HFFc6 (cell line): Measurements from ENCODE around the gene ODAD3. TPM values are rescaled to one million over a fixed set of nuclear protein-coding genes. Genes with fewer than 3 reads are reported as not detected.
A peak's percentile ranks its signal among the peaks of the same experiment; 100 is the strongest.
"Not testable (repeated sequence)": the region's sequence is repeated elsewhere in the genome, so short reads cannot be mapped to it uniquely, and the experiment has no call there.

Experiments used
- DNase-seq: peaks from one replicate; pipeline ENCODE4 v3.0.0-alpha.2; 2018
- H3K27ac Mint-ChIP-seq: 2 replicates; pipeline ENCODE4 v1.8.0; 2020; ENCODE audit warnings: mild to moderate bottlenecking, mixed read lengths
- H3K27me3 Mint-ChIP-seq: 2 replicates; pipeline ENCODE4 v1.8.0; 2021; ENCODE audit warnings: mild to moderate bottlenecking, moderate library complexity, mixed read lengths; ENCODE audit not compliant: insufficient read depth
- H3K36me3 Mint-ChIP-seq: 2 replicates; pipeline ENCODE4 v1.8.0; 2021; ENCODE audit warnings: low read depth, mixed read lengths
- H3K4me1 Mint-ChIP-seq: 2 replicates; pipeline ENCODE4 v1.8.0; 2020; ENCODE audit warnings: low read depth, mixed read lengths
- H3K4me3 Mint-ChIP-seq: 2 replicates; pipeline ENCODE4 v1.8.0; 2020; ENCODE audit warnings: mild to moderate bottlenecking, moderate library complexity, mixed read lengths
- H3K9me3 Mint-ChIP-seq: 2 replicates; pipeline ENCODE4 v1.8.0; 2020; ENCODE audit warnings: mild to moderate bottlenecking, mixed read lengths
- total RNA-seq, 6 experiments: library from RNA; stranded (reverse); fragmentation: NEBNext Ultra II Directional; extraction: Animal tissue kit (Norgen Biotek cat#: 25700); gene quantifications; 2 replicates in 1 of 6; 3 replicates in 5 of 6; pipeline ENCODE4 v1.2.3, GENCODE V29; 2021
- TF ChIP-seq, protein P1 (sequence below): fragments of 200-600 bp; sonication (generic); IDR thresholded peaks from 2 replicates; pipeline ENCODE4 v1.5.0; 2021; ENCODE audit warnings: antibody characterized with exemption, mild to moderate bottlenecking

ODAD3 gene
- total RNA-seq, 6 experiments from 2014 or later, result 0.16 to 1.1 (median 0.60) TPM; not detected in 1

- Mint-ChIP-seq H3K27me3 (no peaks in the 10 kb centered on the region; the same call in 1 of the 2 replicates), H3K4me3 (no peak overlapping the region), H3K9me3 (no peaks in the 10 kb centered on the region), H3K36me3 (no peaks in the 10 kb centered on the region), H3K4me1 (no peaks in the 10 kb centered on the region), H3K27ac (no peak overlapping the region)
- TF ChIP-seq, protein P1, sequence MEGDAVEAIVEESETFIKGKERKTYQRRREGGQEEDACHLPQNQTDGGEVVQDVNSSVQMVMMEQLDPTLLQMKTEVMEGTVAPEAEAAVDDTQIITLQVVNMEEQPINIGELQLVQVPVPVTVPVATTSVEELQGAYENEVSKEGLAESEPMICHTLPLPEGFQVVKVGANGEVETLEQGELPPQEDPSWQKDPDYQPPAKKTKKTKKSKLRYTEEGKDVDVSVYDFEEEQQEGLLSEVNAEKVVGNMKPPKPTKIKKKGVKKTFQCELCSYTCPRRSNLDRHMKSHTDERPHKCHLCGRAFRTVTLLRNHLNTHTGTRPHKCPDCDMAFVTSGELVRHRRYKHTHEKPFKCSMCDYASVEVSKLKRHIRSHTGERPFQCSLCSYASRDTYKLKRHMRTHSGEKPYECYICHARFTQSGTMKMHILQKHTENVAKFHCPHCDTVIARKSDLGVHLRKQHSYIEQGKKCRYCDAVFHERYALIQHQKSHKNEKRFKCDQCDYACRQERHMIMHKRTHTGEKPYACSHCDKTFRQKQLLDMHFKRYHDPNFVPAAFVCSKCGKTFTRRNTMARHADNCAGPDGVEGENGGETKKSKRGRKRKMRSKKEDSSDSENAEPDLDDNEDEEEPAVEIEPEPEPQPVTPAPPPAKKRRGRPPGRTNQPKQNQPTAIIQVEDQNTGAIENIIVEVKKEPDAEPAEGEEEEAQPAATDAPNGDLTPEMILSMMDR, result no peak
- DNase-seq, result no peak
Observed at GRCh38 chr19:11463391-11463790, 28.5 kb upstream of the ODAD3 start.

DNA sequence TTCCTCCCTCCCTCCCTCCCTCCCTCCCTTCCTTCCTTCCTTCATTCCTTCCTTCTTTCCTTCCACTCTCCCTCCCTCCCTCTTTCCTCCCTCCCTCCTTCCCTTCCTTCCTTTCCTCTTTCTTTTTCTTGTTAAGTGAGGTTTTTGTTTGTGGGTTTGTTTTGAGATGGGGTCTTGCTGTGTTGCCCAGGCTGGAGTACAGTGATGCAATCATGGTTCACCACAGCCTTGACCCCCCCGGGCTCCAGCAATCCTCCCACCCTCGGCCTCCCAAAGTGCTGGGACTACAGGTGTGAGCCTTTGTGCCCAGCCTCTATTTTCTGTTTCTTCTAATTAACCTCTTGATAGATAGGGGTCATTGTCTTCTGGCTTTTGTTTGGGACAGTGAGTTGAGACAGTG is 26.5 kb upstream of the ODAD3 start:
- no peaks in the 10 kb centered on the region; the same call in 1 of the 2 replicates for H3K27me3 Mint-ChIP-seq
- TF ChIP-seq, protein P1, result no peak
- no peak overlapping the region for H3K4me3 Mint-ChIP-seq
- H3K36me3 Mint-ChIP-seq, result no peaks in the 10 kb centered on the region
- H3K4me1 Mint-ChIP-seq, result no peaks in the 10 kb centered on the region
- no peak overlapping the region for H3K27ac Mint-ChIP-seq
- H3K9me3 Mint-ChIP-seq, result no peaks in the 10 kb centered on the region
- no peak for DNase-seq

- no peak for DNase-seq
- Mint-ChIP-seq H3K9me3 (no peaks in the 10 kb centered on the region), H3K27me3 (no peaks in the 10 kb centered on the region), H3K36me3 (no peaks in the 10 kb centered on the region), H3K27ac (no peak overlapping the region), H3K4me3 (no peak overlapping the region), H3K4me1 (no peaks in the 10 kb centered on the region)
- TF ChIP-seq, protein P1, result peak; percentile 46; the same call in 1 of the 2 replicates
Observed at GRCh38 chr19:11460207-11460606, 25.3 kb upstream of the ODAD3 start.

DNA sequence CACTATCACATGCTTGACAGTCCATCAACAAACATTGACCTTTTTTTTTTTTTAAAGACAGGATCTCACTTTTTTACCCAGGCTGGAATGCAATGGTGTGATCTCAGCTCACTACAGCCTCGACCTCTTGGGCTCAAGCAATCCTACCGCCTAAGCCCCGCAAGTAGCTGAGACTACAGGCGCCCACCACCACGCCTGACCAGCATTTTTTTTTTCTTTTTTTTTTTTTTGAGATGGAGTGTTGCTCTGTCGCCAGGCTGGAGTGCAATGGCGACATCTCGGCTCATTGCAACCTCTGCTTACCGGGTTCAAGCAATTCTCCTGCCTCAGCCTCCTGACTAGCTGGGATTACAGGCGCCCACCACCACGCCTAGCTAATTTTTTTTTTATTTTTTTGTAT is 24.0 kb upstream of the ODAD3 start:
- H3K9me3 Mint-ChIP-seq, H3K4me1 Mint-ChIP-seq, H3K36me3 Mint-ChIP-seq, H3K4me3 Mint-ChIP-seq, DNase-seq, H3K27ac Mint-ChIP-seq, H3K27me3 Mint-ChIP-seq: not testable (repeated sequence)

- no peaks in the 10 kb centered on the region for H3K9me3 Mint-ChIP-seq
- no peak overlapping the region for H3K4me3 Mint-ChIP-seq
- H3K4me1 Mint-ChIP-seq, result no peaks in the 10 kb centered on the region; the same call in 1 of the 2 replicates
- TF ChIP-seq, protein P1, result no peak
- H3K27me3 Mint-ChIP-seq, result no peaks in the 10 kb centered on the region
- DNase-seq, result no peak
- no peak overlapping the region for H3K27ac Mint-ChIP-seq
- no peaks in the 10 kb centered on the region for H3K36me3 Mint-ChIP-seq
Observed at GRCh38 chr19:11458236-11458900, 23.4 kb upstream of the ODAD3 start.

GRCh38 chr19:11457831-11458230 is 22.9 kb upstream of the ODAD3 start:
- no peak overlapping the region for H3K27ac Mint-ChIP-seq
- no peak for DNase-seq
- no peaks in the 10 kb centered on the region for H3K27me3 Mint-ChIP-seq
- H3K36me3 Mint-ChIP-seq, result no peaks in the 10 kb centered on the region
- H3K4me3 Mint-ChIP-seq, result no peak overlapping the region
- H3K4me1 Mint-ChIP-seq, result no peaks in the 10 kb centered on the region; the same call in 1 of the 2 replicates
- TF ChIP-seq, protein P1, result no peak
- no peaks in the 10 kb centered on the region for H3K9me3 Mint-ChIP-seq
